ENCODE data around the gene RNF113B. TPM values are rescaled to one million over a fixed set of nuclear protein-coding genes. Genes with fewer than 3 reads are reported as not detected.
A peak's percentile ranks its signal among the peaks of the same experiment; 100 is the strongest.

RNF113B gene
- total RNA-seq, 1 experiment from 2014 or later = not detected

- peak in 1 of 2 experiments; percentile 30 for DNase-seq
- BruUV-seq (replicated peaks) = no TSS peak
- intact Hi-C loops (cut with micrococcal nuclease; ENCODE audit: unreplicated experiment) = no loop called here
- Histone ChIP-seq H3K4me3 (no peak overlapping the region), H2AFZ (peak overlapping the region; percentile 21; the same call in 1 of the 2 replicates), H3K27me3 (ENCODE audit: insufficient read depth, low read depth) (no peaks in the 10 kb centered on the region), H3K79me2 (ENCODE audit: low read depth) (no peaks in the 10 kb centered on the region), H3K9me3 (ENCODE audit: insufficient read depth, low read depth) (no peaks in the 10 kb centered on the region), H3K36me3 (ENCODE audit: low read depth) (no peaks in the 10 kb centered on the region), H3K27ac (no peak overlapping the region), H3K9me2 (ENCODE audit: insufficient read depth) (no peaks in the 10 kb centered on the region), H3K4me1 (replicated peaks; ENCODE audit: insufficient read depth) (no peaks in the 10 kb centered on the region), H3F3A (ENCODE audit: insufficient read depth, low read depth) (no peaks in the 10 kb centered on the region), H4K20me1 (ENCODE audit: insufficient read depth) (no peaks in the 10 kb centered on the region), H3K4me2 (no peak overlapping the region)
- ChIA-PET POLR2A (ENCODE audit: unreplicated experiment) (no interaction called here), CTCF (no interaction called here)
- TF ChIP-seq, protein P1, sequence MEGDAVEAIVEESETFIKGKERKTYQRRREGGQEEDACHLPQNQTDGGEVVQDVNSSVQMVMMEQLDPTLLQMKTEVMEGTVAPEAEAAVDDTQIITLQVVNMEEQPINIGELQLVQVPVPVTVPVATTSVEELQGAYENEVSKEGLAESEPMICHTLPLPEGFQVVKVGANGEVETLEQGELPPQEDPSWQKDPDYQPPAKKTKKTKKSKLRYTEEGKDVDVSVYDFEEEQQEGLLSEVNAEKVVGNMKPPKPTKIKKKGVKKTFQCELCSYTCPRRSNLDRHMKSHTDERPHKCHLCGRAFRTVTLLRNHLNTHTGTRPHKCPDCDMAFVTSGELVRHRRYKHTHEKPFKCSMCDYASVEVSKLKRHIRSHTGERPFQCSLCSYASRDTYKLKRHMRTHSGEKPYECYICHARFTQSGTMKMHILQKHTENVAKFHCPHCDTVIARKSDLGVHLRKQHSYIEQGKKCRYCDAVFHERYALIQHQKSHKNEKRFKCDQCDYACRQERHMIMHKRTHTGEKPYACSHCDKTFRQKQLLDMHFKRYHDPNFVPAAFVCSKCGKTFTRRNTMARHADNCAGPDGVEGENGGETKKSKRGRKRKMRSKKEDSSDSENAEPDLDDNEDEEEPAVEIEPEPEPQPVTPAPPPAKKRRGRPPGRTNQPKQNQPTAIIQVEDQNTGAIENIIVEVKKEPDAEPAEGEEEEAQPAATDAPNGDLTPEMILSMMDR (conservative IDR thresholded peaks at IDR 0.05) = no peak
- no peak for TF ChIP-seq EZH2 (IDR thresholded peaks at IDR 0.05; ENCODE audit: low read depth)
Observed at GRCh38 chr13:98133946-98134345, 43.1 kb downstream of the RNF113B start.

GRCh38 chr13:98129059-98129746 lies 47.9 kb downstream of the RNF113B start:
- no peak overlapping the region for H3K4me2 ChIP-seq
- no peaks in the 10 kb centered on the region; the same call in 1 of the 2 replicates for H3K9me3 ChIP-seq (ENCODE audit: insufficient read depth, low read depth)
- ChIA-PET CTCF (no interaction called here), POLR2A (ENCODE audit: unreplicated experiment) (no interaction called here)
- no peaks in the 10 kb centered on the region for H3K79me2 ChIP-seq (ENCODE audit: low read depth)
- DNase-seq = peak in 1 of 2 experiments; percentile 36
- intact Hi-C loops (cut with micrococcal nuclease; ENCODE audit: unreplicated experiment) = no loop called here
- no peaks in the 10 kb centered on the region for H4K20me1 ChIP-seq (ENCODE audit: insufficient read depth)
- no peak overlapping the region for H2AFZ ChIP-seq
- no peaks in the 10 kb centered on the region for H3K4me1 ChIP-seq (replicated peaks; ENCODE audit: insufficient read depth)
- no peak for TF ChIP-seq EZH2 (IDR thresholded peaks at IDR 0.05; ENCODE audit: low read depth)
- TF ChIP-seq, protein P1 (conservative IDR thresholded peaks at IDR 0.05) = no peak
- H3K36me3 ChIP-seq (ENCODE audit: low read depth) = no peaks in the 10 kb centered on the region
- H3F3A ChIP-seq (ENCODE audit: insufficient read depth, low read depth) = no peaks in the 10 kb centered on the region
- no peaks in the 10 kb centered on the region for H3K9me2 ChIP-seq (ENCODE audit: insufficient read depth)
- no peak overlapping the region for H3K27ac ChIP-seq
- no TSS peak for BruUV-seq (replicated peaks)
- no peak overlapping the region for H3K4me3 ChIP-seq
- no peaks in the 10 kb centered on the region for H3K27me3 ChIP-seq (ENCODE audit: insufficient read depth, low read depth)

Small RNA genes lying within 50 kb of the gene (microRNA-seq; reads per million reads assigned to microRNA genes)
- not detected for gene MIR3170 (ENCODE audit: borderline number of aligned reads, borderline replicate concordance)

Other genes starting within 250 kb of the RNF113B start
- 98.8 and 126 TPM in 2 replicates for gene IPO5, start 223.6 kb downstream of the RNF113B start, total RNA-seq (2021)
- 40.1 and 62.1 TPM in 2 replicates for gene FARP1, start 34.2 kb downstream of the RNF113B start, total RNA-seq (2021)

All from PC-9 (cell line).